H9 (cell line): Measurements from ENCODE around the gene CHN2. TPM values are rescaled to one million over a fixed set of nuclear protein-coding genes. Genes with fewer than 3 reads are reported as not detected.

Experiments used
- DNase-seq: peaks from one replicate; pipeline ENCODE4 v3.0.0-alpha.2; 2017
- H2AFZ ChIP-seq: one replicate; pipeline ENCODE4 v1.6.1; 2013; ENCODE audit warnings: mild to moderate bottlenecking, low read length, control low read depth, moderate library complexity
- H2AK5ac ChIP-seq: 2 replicates; pipeline ENCODE4 v1.6.1; 2013; ENCODE audit warnings: low read length, control low read depth, mixed read lengths; ENCODE audit not compliant: insufficient read length
- H2BK120ac ChIP-seq: one replicate; pipeline ENCODE4 v1.6.1; 2013; ENCODE audit warnings: low read depth, mild to moderate bottlenecking, low read length, control low read depth, inconsistent platforms; ENCODE audit not compliant: poor library complexity, severe bottlenecking
- H2BK12ac ChIP-seq: 2 replicates; pipeline ENCODE4 v1.6.1; 2013; ENCODE audit warnings: low read length, control low read depth, mixed read lengths, low read depth; ENCODE audit not compliant: insufficient read length
- H2BK15ac ChIP-seq: 2 replicates; pipeline ENCODE4 v1.6.1; 2013; ENCODE audit warnings: low read depth, low read length, control low read depth
- H2BK20ac ChIP-seq: one replicate; pipeline ENCODE4 v1.6.1; 2013; ENCODE audit warnings: low read depth, mild to moderate bottlenecking, low read length, control low read depth, inconsistent platforms; ENCODE audit not compliant: poor library complexity, severe bottlenecking
- H2BK5ac ChIP-seq: 2 replicates; pipeline ENCODE4 v1.6.1; 2013; ENCODE audit warnings: low read length, control low read depth, mixed read lengths; ENCODE audit not compliant: insufficient read length
- H3K14ac ChIP-seq: 2 replicates; pipeline ENCODE4 v1.6.1; 2013; ENCODE audit warnings: low read length, control low read depth; ENCODE audit not compliant: insufficient read depth
- H3K18ac ChIP-seq: 2 replicates; pipeline ENCODE4 v1.6.1; 2013; ENCODE audit warnings: low read depth, mild to moderate bottlenecking, mixed read lengths, low read length, control low read depth; ENCODE audit not compliant: insufficient read length
- H3K23ac ChIP-seq: 2 replicates; pipeline ENCODE4 v1.6.1; 2013; ENCODE audit warnings: low read length, control low read depth, mixed read lengths, low read depth; ENCODE audit not compliant: insufficient read length
- H3K23me2 ChIP-seq: 2 replicates; pipeline ENCODE4 v1.6.1; 2013; ENCODE audit warnings: low read depth, mild to moderate bottlenecking, mixed read lengths, low read length, control low read depth; ENCODE audit not compliant: insufficient read length, poor library complexity, severe bottlenecking
- H3K27ac ChIP-seq: 2 replicates; pipeline ENCODE4 v1.5.1; 2013; ENCODE audit warnings: low read length, control low read depth, mixed read lengths, low read depth; ENCODE audit not compliant: insufficient read length
- H3K27me3 ChIP-seq: 2 replicates; pipeline ENCODE4 v1.6.1; 2013; ENCODE audit warnings: low read length, control low read depth, inconsistent platforms; ENCODE audit not compliant: insufficient read depth
- H3K4ac ChIP-seq: 2 replicates; pipeline ENCODE4 v1.6.1; 2013; ENCODE audit warnings: low read depth, mild to moderate bottlenecking, control low read depth, inconsistent platforms, low read length, moderate library complexity
- H3K4me1 ChIP-seq: 2 replicates; pipeline ENCODE4 v1.6.1; 2013; ENCODE audit warnings: low read length, control low read depth, inconsistent platforms; ENCODE audit not compliant: insufficient read depth
- H3K4me2 ChIP-seq: 2 replicates; pipeline ENCODE4 v1.6.1; 2013; ENCODE audit warnings: low read length, control low read depth, mixed read lengths; ENCODE audit not compliant: insufficient read length, insufficient read depth
- H3K56ac ChIP-seq: 2 replicates; pipeline ENCODE4 v1.6.1; 2013; ENCODE audit warnings: low read depth, mild to moderate bottlenecking, mixed read lengths, low read length, control low read depth; ENCODE audit not compliant: insufficient read length
- H3K79me1 ChIP-seq: 2 replicates; pipeline ENCODE4 v1.6.1; 2013; ENCODE audit warnings: low read depth, mild to moderate bottlenecking, moderate library complexity, low read length, control low read depth, inconsistent platforms; ENCODE audit not compliant: insufficient read depth, poor library complexity, severe bottlenecking
- H3K79me2 ChIP-seq: 2 replicates; pipeline ENCODE4 v1.6.1; 2013; ENCODE audit warnings: low read length, control low read depth, inconsistent platforms; ENCODE audit not compliant: insufficient read depth
- H3K9ac ChIP-seq: 2 replicates; pipeline ENCODE4 v1.6.1; 2013; ENCODE audit warnings: low read length, control low read depth, mixed read lengths; ENCODE audit not compliant: insufficient read length; ENCODE audit errors: extremely low read depth
- H3K9me3 ChIP-seq: one replicate; pipeline ENCODE4 v1.6.1; 2013; ENCODE audit warnings: low read depth, low read length, inconsistent platforms; ENCODE audit not compliant: control insufficient read depth
- H3T11ph ChIP-seq: one replicate; pipeline ENCODE4 v1.6.1; 2013; ENCODE audit warnings: mild to moderate bottlenecking, low read length, control low read depth, inconsistent platforms
- H4K20me1 ChIP-seq: one replicate; pipeline ENCODE4 v1.6.1; 2013; ENCODE audit not compliant: control insufficient read depth, insufficient read length, insufficient read depth
- H4K5ac ChIP-seq: 2 replicates; pipeline ENCODE4 v1.6.1; 2013; ENCODE audit warnings: low read depth, mild to moderate bottlenecking, mixed read lengths, low read length, control low read depth; ENCODE audit not compliant: insufficient read length
- H4K8ac ChIP-seq: replicated peaks from 2 replicates; pipeline ENCODE4 v1.6.1; 2013; ENCODE audit warnings: low read length, control low read depth, mixed read lengths, low read depth; ENCODE audit not compliant: insufficient read length
- H4K91ac ChIP-seq: 2 replicates; pipeline ENCODE4 v1.6.1; 2013; ENCODE audit warnings: low read depth, mild to moderate bottlenecking, moderate library complexity, mixed read lengths, low read length, control low read depth; ENCODE audit not compliant: insufficient read length
- H3K27ac Mint-ChIP-seq, 3 experiments: 2 replicates in 2 of 3; 3 replicates in 1 of 3; pipeline ENCODE4 v1.8.0; 2020 to 2021; ENCODE audit warnings: mixed read lengths in 3 of 3, mild to moderate bottlenecking in 1 of 3, moderate library complexity in 1 of 3
- H3K27me3 Mint-ChIP-seq: 2 replicates; pipeline ENCODE4 v1.8.0; 2021; ENCODE audit warnings: low read depth, mild to moderate bottlenecking, moderate library complexity, mixed read lengths
- H3K36me3 Mint-ChIP-seq, 3 experiments: 2 replicates in 2 of 3; 3 replicates in 1 of 3; pipeline ENCODE4 v1.8.0; 2020 to 2021; ENCODE audit warnings: low read depth in 3 of 3, mixed read lengths in 3 of 3; ENCODE audit not compliant: insufficient read depth in 1 of 3
- H3K4me1 Mint-ChIP-seq, 2 experiments: 2 replicates each; pipeline ENCODE4 v1.8.0; 2020; ENCODE audit warnings: mixed read lengths in 2 of 2
- H3K4me3 Mint-ChIP-seq, 2 experiments: 2 replicates in 1 of 2; 3 replicates in 1 of 2; pipeline ENCODE4 v1.8.0; 2020 to 2021; ENCODE audit warnings: mild to moderate bottlenecking in 2 of 2, mixed read lengths in 2 of 2, moderate library complexity in 1 of 2
- H3K9me3 Mint-ChIP-seq, 2 experiments: 2 replicates in 1 of 2; 3 replicates in 1 of 2; pipeline ENCODE4 v1.8.0; 2020; ENCODE audit warnings: mild to moderate bottlenecking in 2 of 2, mixed read lengths in 2 of 2, moderate library complexity in 1 of 2
- CTCF ChIP-seq: fragments of 200-600 bp; sonication (generic); conservative IDR thresholded peaks from 3 replicates; pipeline ENCODE4 v1.8.0; 2021; ENCODE audit warnings: antibody characterized with exemption, mild to moderate bottlenecking
- WGBS: extraction: QIAGEN DNeasy Blood & Tissue Kit; methylation state at CpG from one replicate; pipeline ENCODE4 v1.1.7; 2013; ENCODE audit warnings: missing lambda C conversion rate, low lambda C conversion rate, mixed read lengths; ENCODE audit not compliant: insufficient read length; ENCODE audit errors: extremely low coverage; 5-methylcytosine and 5-hydroxymethylcytosine counted together
- total RNA-seq: library from RNA; stranded (reverse); gene quantifications from 2 replicates; pipeline ENCODE4 v1.2.1, GENCODE V29; 2021

CHN2 gene
- total RNA-seq, 1 experiment from 2014 or later = 3.3 TPM

- no peaks in the 10 kb centered on the region for H3K9me3 Mint-ChIP-seq
- no peaks in the 10 kb centered on the region for H3K79me1 ChIP-seq
These were observed 223.5 kb downstream of the CHN2 start for GRCh38 chr7:29418056-29418455.

More at GRCh38 chr7:29418056-29418455, 223.5 kb downstream of the CHN2 start:
- H2BK5ac ChIP-seq = no peak overlapping the region
- H3K27me3 ChIP-seq = no peaks in the 10 kb centered on the region
- peaks cover 1% of the 10 kb centered on the region for H3K27me3 Mint-ChIP-seq
- peak overlapping the region in 1 of 3 experiments; percentile 15; a peak in 1 of 7 replicates for H3K27ac Mint-ChIP-seq
- H4K91ac ChIP-seq = no peak overlapping the region
- H3K23me2 ChIP-seq = no peaks in the 10 kb centered on the region
- H3K4me3 Mint-ChIP-seq = no peak overlapping the region
- H2AK5ac ChIP-seq = no peak overlapping the region
- no peak overlapping the region for H3K23ac ChIP-seq
- no peak overlapping the region for H2BK12ac ChIP-seq
- no peak overlapping the region for H3K18ac ChIP-seq
- H3K4ac ChIP-seq = no peak overlapping the region
- no peak overlapping the region for H3K27ac ChIP-seq
- H3K56ac ChIP-seq = no peak overlapping the region
- H2AFZ ChIP-seq = no peak overlapping the region
- H3K9me3 ChIP-seq = no peaks in the 10 kb centered on the region
- WGBS = no CpG with 5 or more reads among the region's 12 CpGs
- no peak overlapping the region for H3T11ph ChIP-seq
- no peak for DNase-seq
- H2BK20ac ChIP-seq = no peak overlapping the region
- H3K4me1 Mint-ChIP-seq = peaks cover 4 to 5% of the 10 kb centered on the region in 2 experiments; a peak in 2 of 4 replicates
- H3K9ac ChIP-seq = no peak overlapping the region
- no peaks in the 10 kb centered on the region for H4K20me1 ChIP-seq
- no peaks in the 10 kb centered on the region for H3K4me1 ChIP-seq
- H2BK15ac ChIP-seq = no peak overlapping the region
- no peak overlapping the region for H3K14ac ChIP-seq
- H2BK120ac ChIP-seq = no peak overlapping the region
- H4K5ac ChIP-seq = no peak overlapping the region
- no peak overlapping the region for H3K4me2 ChIP-seq
- no peak overlapping the region for H4K8ac ChIP-seq
- H3K79me2 ChIP-seq = no peaks in the 10 kb centered on the region
- no peaks in the 10 kb centered on the region for H3K36me3 Mint-ChIP-seq
- no peak for TF ChIP-seq CTCF
